ELR (cell line): ENCODE data around the gene OPA1.
A peak's percentile ranks its signal among the peaks of the same experiment; 100 is the strongest.

Experiments used
- DNase-seq: peaks from one replicate; pipeline ENCODE4 v3.0.0-alpha.2; 2015; ENCODE audit warnings: low read depth

Gene OPA1

DNA sequence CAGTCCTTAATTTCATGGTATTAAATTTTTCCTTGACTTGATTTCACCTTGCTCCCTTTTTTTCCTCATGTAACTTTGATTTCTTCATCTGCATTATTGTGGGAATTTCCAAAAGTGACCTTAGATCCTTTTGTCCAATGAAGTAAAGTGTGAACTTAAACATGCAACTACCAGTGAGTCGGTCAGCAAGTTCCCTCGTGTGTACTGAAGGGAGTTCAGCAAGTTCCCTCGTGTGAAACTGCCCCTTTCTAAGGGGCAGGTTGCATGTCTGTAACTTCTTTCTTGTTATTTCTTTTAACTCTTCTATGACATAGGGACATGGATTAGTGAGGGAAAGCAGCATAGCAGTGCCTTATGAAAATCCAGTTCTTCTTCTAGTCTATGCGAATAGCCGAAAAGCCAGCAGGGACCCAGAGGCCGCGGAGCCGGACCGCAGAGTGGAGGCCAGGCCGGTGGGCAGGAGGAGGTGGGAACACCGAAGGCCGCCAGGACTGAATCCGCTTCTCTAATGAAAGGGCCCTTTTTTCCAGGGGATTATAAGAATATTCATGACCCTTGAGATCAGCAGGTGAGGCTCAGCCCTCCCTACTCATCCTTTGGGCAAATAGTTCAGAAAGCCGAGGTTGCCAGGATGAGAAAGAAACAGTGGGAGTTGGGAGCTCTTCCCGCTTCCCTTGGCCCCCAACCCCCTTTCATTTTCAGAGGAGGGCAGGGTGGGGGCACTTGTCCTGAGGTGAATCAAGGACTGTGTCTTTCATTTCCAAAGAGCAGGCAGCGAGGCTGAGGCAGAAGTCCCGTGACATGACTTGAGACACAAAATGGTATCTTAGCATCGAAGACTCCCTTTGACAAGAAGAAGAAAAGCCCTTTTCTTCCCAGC lies 117.5 kb downstream of the OPA1 start:
- DNase-seq = no peak

DNA sequence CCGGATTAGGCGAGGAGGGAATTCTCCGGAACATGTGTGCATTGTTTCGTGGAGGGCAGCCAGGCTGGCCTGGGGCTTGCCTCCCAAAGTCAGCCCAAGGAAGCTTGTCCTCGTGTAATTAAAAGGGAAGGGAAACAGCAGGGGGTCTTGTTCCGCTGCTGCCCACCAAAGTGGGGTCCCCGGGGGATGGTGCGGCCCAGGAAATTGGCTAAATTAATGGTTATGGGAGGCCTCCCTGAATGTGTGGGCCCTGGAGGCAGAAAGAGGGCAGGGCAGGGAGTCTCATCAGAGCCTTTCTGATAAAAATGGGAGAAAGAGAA lies 118.1 kb downstream of the OPA1 start:
- no peak for DNase-seq

DNA sequence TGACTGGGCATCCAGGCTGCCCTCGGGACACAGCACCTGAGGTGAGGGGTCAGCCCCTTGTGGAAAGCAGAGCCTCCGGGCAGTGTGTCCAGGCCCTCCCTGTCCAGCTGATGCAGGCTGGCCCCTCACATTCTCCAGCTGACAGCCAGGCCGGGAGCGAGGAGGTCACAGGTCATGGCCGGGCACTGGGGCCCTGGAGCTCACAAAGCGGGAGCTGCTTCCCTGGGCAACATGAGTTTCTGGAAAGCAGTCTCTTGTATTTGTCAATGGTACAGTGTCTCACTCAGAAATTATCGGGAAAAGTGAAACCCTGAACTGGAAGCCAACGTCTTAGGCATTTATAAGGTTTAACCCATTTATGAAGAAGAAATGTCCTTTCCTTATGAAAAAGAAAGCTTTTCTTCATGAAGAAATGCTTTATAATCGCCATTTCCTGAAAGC lies 118.5 kb downstream of the OPA1 start:
- no peak for DNase-seq

DNA sequence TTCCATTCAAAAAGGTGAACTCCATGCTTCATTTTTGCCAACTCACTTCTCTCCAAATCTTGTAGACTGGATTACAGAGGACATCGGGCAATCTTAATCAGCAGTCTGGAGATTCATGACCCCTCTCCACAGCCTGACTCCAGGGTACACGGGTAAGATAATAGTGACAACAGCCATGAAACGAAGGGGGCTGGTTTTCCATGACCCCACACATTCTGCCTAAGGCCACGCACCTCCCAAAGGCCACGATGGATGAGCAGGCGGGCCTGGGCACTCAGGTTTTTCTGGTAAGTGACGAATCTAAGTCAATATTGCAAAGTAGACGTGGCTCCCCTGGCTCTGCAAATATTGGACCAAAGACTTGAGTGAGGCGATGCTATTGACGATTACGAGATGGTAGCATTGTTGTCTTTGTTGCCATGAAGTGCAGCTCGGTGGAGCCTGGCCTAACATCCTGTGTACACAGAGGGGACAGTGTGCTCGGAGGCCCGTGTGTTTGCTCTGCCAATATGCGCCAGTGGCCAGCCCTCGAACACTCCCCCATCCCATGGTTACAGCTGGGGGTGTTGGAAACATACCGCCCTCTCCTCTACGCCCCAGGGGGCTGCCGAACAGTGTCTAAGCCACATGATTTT lies 119.1 kb downstream of the OPA1 start:
- no peak for DNase-seq

DNA sequence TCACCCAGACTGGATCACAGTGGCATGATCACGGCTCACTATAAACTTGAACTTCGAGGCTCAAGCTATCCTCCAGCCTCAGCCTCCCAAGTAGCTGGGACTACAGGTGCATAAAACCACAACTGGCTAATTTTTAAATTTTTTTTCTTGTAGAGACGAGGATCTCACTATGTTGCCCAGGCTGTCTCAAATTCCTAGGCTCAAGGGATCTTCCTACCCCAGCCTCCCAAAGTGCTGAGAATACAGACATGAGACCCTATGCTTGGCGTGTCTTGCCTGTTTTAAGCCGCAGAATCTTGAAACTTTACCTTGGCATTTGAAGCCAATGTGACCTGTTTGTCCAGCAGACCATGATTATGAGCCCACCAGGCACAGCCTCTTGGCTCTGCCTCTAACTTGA lies 119.9 kb downstream of the OPA1 start:
- DNase-seq = no peak

DNA sequence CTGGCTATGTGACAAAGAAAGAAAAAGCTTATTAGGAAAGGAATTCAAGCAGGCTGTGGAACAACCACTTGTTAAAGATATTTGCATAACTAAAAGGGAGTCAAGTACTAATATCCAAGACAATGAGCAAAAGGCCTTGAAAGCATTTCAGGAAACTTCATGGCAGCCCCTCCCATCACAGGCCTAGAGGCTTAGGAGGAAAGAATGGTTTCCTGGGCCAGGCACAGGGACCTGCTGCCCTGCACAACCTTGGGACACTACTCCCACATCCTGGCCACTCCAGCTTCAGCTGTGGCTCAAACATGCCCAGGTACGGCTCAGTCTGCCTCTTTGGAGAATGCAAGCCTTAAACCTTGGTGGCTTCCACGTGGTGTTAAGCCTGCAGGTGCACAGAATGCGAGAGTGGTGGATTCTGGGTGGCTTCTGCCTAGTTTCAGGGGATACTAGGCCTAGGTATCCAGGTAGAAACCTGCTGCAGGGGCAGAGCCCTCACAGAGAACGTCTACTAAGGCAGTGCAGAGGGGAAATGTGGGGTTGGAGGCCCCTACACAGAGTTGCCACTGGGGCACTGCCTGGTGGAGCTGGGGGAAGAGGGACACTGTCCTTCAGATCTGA lies 121.6 kb downstream of the OPA1 start:
- DNase-seq = no peak

DNA sequence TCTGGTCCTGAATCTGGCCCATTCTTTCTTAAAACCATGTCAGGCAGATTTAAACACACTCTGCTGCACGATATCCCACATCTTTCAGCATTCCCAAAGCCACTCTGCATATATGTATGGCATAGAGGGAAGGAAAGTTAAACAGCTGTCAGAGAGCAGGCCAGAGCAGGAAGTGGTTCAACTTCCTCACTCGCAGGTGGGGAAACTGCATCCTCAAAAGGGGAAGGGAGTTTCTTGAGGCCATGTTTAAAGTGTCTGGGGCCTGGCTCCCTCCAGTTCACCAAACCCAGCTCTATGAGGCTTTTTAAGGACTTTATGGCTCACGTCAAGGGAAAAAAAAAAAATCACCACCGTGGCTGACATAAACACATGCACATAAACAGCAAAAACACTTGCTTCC lies 123.1 kb downstream of the OPA1 start:
- no peak for DNase-seq

DNA sequence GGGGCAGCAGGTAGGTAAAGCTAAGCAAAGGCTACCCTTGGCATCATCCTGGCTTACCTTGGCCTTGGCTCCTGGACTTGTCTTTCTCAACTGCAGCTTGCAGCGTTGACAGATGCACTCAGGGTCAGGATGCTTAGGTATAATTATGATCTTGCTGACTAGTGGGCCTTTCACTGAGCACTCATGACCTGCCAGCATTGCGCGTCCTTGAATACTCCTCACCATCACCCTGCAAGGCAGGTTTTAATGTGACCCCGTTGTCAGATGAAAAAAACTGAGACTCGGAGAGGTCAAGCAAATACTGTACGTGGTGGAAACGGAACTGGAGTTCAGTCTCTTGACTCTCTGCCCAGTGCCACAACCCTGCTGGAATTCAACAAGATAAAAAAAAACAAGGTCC lies 126.7 kb downstream of the OPA1 start:
- DNase-seq = no peak

DNA sequence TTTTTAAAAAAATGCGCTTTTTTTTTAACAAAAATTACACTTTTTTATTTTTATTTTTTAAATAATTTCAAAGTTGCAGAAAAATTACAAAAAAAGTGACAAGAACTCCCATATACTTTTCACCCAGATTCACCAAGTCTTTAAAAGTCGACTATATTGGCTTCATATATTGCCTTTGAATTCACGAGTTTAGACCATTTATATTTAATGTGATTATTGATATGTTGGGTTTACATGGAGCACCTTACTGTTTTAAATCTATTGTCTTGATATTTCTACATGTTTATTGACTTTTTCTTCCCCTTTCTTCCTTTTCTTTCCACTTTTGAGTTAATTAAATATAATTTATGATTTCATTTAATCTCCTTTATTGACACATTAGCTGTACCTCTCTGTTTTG lies 127.2 kb downstream of the OPA1 start:
- DNase-seq = no peak

DNA sequence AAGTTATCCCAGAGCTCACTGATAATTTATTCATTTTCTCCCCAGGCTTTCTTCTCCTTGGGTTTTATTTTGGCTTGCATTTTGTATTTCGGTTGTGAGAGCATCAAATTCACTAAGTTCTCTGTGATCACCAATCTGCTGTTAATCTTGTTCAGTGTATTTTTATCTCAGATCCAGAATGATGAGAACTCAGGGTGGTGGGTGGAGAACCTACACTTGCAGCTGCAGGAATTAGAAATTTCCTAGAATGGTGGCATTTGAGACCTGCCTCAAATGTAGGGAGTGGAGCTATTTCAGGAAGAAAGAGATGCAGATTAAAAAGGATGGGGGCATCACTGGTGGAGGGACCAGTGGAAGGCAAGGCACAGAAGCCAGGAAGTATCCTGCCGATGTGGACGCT lies 129.6 kb downstream of the OPA1 start:
- no peak for DNase-seq

DNA sequence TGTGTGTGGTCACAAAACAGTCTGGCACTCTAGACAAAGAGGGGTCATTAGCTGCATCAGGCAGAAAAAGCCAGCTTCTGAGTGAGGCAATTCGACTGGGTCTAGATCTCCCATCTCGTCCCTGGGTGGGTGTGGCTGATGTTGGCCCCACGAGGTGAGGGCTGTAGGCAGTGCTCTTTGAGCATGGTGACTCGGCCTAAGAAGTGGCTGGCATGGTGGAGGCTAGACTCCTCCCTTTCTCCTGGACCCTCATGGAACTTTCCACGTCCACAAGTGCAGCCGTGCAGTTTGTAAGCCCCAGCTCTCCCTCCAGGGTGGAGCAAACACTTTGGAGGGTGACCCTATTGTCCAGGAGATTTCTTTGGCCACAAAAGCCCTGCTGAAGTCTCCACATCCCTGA lies 134.1 kb downstream of the OPA1 start:
- no peak for DNase-seq

DNA sequence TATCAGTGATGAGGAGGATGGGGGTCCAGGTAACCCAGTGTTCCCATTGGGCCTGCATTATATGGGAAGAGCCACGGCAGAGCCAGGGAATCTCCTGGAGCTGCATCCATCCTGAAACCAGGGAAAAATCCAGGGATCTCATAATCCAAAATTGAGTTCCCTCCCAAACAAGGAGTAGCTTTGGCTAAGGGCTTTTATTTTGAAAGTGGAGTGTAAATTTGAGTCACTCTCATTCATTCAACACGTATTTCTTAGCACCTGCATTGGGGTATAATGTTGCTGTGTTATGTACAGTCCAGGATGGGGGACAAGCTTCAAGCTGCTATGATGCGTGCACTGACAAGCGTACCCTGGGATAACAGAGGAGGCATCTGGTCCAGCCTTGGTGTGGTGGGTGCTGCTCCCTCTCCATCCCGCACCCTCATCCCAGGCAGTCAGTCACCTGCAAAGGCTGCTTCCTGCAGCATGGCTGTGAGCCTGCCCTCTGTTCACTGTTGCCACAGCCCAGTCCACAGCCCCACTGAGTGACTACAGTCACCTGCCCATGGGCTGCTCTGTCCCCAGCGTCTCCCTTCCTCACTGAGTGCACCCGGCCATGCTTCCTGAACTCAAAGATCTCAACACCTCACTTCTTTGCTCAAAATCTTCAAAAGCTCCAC lies 135.6 kb downstream of the OPA1 start:
- DNase-seq = no peak

DNA sequence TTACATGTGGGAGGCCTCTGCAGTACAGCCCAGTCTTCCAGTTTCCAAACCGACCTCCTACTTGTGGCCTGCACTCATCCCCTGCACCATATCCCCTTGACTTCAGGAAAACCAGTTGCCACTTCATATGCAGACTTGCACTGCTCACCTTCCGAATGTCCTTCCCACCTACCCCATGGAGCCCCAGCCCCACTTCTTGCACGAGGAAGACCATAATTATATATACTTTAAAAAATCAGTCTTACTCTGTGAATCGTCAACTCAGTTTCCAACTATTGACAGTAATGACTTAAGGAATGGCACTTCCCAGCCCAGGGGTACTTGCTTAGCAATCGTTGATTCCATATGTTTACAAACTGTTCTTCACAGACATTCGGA lies 136.1 kb downstream of the OPA1 start:
- DNase-seq = no peak

DNA sequence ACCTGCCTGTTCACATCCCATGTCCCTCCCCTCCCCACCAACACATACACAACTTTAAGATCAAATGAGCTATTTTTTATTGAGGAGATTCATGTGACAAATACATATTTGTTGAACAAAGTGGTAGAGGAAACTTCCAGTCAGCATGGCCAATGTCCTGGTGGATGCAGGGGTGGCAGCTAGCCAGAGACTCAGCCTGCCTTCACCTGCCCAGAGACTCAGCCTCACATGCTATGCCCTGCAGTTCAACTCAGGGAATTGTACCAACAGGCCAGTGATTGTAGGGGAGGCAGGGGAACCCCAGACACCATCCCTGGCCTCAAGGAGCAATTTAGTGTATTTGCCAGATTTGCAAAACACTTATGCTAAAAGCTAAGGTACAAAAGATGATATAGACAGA lies 136.6 kb downstream of the OPA1 start:
- no peak for DNase-seq

DNA sequence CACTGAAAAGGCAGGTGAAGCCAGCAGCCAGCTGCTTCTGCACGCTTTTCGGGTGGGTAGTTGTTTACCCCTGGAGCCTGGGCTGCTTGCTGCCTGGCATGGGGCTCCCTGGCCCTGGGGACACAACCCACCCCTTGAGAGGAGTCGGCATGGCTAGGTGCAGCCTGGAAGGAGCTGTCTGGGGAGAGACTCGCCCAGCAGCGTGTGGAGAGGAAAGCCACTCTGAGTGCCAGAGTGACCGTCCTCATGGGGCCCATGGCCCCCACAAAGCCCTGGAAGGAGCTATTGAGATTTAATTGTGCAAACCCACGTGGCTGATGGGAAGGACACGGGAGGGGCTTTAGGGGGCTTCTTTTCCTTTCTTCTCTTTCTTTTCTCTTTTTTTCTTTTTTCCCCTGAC lies 137.5 kb downstream of the OPA1 start:
- DNase-seq = no peak

DNA sequence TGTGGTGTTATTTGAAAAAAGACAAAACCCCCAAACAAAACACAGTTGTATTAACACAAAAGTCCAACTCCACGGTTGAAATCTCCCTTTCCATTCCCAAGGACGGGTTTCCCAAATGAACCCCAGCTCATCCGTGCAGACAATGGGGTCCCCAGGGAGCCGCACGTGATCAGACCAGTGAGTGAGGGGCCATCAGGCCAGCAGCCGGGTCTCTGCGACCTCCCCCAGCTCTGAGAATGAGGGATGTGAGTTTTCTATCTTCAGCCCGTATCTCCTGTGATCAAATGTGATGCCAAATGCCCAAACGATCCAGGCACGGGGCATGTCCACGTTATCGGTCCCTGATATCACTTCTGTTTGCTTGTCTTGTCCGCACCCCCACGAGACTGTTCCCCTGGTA lies 138.0 kb downstream of the OPA1 start:
- no peak for DNase-seq

DNA sequence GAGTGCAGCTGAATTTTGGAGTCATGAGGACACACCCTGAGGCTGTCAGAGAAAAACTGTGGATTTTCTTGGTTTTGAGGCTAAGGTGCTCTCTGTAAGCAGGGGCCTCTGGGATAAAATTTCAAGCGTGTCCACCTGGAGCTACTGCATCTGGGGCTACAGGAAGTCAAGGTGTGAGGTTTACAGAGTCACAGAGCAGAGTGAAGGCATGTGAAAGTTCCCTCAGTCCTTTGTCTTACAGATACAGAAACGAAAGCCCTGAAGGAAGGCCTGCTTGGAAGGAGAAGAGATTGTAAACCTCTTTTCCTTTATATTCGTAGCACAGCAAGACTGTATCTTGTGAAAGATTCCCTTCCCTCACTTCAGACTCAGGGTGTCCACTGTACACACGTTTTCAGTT lies 138.6 kb downstream of the OPA1 start:
- no peak for DNase-seq

DNA sequence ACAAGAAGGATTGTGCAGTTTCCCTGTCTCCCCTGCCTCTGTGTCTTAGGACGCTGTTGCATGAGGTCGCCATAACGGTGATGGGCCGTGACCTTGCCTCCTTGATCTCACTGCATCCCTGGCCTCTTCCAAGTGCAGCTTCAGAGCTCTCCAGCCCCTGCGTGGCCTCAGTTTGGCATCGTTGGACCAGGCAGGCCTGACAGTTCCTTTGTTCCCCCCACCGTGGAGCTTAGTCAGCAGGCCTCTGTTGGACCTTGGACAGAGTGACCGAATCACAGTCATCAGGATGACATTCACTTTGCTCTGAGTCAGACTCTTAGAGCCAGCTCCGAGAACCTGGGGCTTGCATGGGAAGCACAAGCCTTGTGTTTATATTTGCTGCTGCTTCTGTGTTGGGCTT lies 139.4 kb downstream of the OPA1 start:
- DNase-seq = peak; percentile 88

DNA sequence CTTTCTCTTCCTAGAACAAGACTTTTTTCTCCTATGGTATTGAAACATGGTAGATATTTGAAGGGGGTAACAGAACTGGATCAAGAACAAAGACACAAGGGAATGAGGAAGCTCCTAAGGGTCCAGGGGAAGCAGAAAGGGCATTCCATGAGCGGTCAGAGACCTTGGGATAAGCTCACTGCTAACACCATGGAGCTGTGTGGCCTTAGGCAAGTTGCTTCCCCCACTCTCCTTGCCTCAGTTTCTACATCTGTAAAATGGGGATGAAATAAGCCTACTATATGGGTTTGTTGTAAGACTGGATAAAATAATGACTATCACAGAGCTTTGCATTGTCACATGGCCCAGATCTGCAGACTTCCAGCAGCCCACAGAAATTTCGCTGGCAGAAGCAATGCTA lies 139.8 kb downstream of the OPA1 start:
- no peak for DNase-seq

DNA sequence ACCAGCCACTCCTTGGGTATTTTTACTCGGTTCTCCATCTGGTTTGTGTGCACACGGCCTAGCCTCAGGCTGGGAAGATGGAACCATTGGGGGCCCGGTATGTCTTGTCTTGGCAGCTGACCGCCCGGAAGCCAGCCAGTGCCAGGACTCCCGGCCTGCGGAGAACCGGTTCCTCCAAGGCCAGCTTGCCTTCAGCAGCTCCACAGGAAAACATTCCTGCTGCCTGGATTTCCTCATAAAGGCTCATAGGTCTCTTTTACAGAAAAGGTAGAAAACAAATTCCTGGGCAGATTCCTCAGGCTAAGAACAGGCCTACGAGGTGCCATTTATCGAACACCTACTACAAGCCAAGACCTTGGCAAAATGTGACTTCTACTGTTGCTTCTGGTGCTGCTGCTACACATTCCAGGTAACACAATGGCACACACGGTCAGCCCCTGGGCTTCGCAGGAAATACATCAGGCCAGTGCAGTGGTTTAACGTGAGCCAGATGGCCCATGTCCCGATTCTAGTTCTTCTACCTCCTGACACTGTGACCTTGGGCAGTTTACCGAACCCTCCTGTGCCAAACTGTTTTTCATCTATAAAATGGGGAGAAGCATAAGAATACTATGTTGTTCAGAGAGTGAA lies 141.8 kb downstream of the OPA1 start:
- DNase-seq = no peak

DNA sequence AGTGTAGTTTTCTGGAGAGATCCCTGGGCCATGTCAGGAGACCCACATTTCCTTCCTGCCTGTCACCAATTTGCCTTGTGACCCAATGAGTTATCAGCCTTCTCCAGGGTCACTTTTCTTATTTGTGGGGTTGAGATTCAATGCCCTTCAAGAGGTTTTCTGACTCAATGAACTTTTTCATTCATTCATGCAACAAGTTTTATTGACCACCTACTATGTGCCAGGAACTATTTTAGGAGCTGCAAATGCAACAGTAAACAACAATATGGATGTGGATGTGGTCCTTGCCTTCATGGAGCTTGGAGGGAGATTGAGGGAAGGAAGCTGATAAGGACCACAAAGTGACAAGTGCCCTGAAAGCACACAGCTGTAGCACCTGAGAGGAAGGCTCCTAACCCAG lies 142.8 kb downstream of the OPA1 start:
- no peak for DNase-seq

DNA sequence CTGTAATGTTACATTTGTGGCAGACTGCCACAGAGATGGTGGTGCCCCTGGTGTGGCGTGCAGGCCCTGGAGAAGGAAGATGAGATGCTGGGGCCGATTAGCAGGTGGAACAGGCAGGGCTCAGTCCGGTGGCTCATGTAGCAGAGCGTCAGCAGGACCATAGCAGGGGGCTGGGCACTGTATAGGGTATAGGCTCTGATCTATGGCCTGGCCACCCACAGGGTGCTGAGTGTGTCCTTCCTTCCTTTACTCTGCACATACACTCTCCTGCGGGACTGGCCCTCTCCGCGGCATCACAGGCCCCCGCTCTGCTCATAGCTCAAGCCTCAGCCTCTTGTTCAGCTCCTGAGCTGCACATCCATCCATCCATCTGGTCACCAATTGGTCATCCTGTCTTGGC lies 143.6 kb downstream of the OPA1 start:
- no peak for DNase-seq
